GM21390 (cell line): ENCODE results near the gene FAM163A.

Experiments
- ATAC-seq: cut with Tn5 transposase; IDR thresholded peaks from one replicate; pipeline ENCODE4 v1.9.1; 2021; ENCODE audit not compliant: unreplicated experiment

The FAM163A gene

DNA sequence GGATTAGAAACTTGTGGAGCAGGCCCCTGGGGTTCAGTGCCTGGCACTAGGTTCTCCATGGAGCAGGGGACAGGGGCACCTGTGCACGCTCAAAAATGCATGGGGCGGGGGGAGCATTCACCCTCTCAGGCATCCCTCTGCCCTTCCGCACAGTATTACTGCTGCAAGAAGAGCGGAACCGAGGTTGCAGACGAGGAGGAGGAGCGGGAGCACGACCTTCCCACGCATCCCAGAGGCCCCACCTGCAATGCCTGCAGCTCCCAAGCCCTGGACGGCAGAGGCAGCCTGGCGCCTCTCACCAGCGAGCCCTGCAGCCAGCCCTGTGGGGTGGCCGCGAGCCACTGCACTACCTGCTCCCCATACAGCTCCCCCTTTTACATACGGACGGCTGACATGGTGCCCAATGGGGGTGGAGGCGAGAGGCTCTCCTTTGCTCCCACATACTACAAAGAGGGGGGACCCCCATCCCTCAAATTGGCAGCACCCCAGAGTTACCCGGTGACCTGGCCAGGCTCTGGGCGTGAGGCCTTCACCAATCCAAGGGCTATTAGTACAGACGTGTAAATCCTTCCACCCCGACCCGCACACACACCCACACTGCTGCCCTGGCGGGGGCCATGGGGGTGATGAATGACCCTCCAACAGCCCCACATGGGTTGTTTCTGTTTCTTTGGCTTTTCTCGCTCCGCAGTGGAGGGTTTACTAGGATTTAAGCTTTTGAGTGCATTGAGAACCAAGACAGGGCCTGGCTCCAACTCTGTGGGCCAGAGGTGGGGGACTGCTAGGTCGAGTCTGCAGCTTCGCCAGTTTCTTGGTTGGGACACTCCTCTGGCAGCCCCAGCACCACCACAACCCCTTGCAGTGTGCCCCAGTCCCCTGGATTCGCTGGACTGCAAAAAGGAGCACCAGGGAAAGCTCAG is 70.8 kb downstream of the FAM163A start:
- no peak for ATAC-seq

DNA sequence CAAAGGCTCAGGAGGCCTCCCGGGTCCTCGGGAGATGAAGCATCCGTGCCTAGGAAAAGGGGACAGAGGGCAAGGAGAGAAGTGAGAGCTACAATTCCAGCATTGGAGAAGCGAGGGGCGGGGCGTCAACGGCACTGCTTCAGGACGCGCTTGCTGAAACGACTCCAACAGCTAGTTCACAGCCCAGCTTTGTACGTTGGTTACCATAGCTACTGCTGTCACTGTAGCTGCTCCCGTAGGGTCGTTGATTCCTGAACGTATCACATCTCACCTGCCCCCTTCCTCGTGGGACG is 71.4 kb downstream of the FAM163A start:
- no peak for ATAC-seq

DNA sequence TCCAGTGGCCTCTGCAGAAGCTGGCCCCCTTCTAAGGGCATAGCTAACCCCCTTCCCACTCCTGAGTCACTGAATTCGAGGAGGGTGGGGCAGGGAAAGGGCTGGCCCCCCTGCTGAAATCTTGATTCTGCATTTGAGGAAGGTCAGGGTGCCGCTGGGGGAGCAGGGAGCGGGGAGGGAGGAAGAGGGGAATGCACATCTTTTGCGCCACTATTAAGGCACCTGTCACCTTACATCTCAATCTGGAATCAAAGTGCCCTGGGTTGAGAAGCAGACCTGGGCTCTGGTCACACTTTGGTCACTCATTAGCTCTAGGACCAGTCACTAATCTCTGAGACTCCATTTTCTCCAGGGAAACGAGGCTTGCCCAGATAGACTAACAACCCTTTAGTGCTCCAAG is 72.5 kb downstream of the FAM163A start:
- no peak for ATAC-seq

DNA sequence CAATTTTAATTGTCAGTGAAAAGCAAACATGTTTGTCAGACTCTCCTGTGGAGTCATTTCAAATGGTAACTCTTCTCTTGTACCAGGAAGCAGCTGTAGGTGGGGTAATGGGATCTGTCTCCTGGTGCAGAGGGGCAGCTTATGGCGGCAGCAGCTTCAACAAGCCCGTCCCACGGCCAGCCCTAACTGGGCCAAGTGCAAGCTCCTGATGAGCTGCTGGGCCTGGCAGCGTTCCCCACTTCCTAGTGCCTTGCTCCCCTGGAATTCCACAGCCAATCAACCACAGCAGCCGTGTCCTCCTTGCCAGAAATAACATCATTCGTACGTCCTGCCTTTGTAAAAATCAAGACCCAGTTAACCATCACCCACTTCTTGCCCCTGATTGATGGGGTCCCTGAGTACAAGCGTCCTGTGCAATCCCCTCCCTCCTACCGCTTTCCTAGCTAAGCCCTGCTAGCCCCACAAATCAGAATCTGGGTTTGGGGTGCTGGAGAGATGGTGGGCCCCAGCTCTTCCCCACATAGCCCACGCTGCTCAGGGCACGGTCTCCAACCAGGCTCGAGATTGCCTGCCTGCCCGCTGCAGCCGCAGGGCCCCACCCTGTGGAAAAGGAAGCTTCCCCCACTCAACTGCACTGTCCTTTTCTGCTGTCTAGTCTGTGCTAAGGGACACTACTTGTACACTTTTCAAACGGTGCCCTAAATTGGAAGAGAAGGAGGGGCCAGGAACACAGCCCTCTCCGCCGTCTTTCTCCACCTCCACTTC is 73.3 kb downstream of the FAM163A start:
- ATAC-seq: no peak

DNA sequence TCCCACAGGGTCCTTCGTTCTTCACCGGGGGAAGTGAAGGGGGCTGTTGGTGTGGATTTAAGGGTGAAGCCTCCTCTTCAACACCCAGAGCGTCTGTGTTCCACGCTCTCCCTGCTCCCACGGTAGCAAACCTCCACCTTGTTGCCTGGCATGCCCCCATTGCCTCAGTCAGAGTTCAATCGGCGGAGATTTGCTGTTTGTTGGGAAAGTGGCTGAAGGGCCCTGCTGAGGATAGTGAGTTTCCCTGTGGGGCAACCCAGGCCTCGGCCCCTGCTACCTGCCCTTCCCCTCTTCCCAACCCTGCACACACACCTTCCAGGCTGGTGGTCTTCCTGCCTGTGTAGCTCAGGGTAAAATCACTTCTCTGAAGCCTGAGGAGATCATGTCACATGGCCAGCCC is 74.0 kb downstream of the FAM163A start:
- no peak for ATAC-seq

DNA sequence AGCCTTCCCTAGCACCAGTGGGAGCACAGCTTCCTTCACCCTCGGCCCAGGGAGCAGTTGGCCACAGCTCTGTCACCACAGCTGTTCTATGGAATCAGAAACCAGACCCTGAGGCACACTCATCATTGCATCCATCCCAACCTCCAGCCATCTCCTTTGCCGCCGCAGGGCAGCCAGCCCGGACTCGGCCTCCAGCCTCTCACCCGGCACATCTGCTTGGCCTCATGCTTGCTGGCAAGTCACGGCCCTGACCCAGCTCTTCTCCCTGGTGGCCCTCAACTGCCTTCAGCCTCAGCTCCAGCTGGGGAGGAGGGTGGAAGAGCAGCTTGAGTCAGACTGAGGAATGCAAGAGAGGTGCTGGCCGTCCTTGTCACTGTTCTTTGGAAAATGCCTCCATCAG is 74.7 kb downstream of the FAM163A start:
- no peak for ATAC-seq

DNA sequence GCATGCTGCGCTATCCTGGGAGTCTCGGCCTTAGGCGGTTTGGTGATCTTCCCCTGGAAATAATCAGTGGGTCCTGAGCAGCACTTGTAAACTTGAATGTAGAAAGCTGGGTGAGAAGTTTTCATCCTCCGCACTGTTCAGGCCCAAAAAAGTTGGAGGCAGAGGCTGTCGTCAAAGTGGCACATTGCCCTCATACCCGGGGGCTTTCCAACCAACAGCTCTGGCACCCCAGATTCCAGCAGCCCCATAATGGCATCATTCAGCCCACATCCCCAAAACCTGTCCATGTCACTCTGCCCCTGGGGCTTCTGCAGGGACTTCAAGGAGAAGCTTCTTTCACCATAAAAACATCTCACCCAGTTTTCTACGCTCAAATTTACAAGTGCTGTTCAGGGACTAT is 75.2 kb downstream of the FAM163A start:
- ATAC-seq: no peak

DNA sequence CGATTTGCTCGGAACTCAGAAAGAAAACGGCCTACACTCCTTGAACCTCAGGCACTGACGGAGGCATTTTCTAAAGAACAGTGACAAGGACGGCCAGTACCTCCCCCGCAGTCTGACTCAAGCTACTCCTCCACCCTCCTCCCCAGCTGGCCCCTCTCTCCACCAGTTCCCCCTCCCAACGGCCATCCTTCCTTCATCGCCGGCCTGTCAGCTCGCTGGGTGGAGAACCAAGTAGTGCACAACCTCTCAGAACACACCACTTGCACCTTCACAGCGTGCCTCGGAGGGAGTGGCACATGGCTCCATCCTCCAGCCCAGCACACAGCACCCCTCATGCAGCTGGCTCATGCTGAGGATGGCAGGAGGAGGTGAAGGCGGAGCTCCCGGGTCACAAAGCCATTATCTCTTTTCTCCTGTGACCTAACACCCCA is 75.7 kb downstream of the FAM163A start:
- ATAC-seq: no peak

DNA sequence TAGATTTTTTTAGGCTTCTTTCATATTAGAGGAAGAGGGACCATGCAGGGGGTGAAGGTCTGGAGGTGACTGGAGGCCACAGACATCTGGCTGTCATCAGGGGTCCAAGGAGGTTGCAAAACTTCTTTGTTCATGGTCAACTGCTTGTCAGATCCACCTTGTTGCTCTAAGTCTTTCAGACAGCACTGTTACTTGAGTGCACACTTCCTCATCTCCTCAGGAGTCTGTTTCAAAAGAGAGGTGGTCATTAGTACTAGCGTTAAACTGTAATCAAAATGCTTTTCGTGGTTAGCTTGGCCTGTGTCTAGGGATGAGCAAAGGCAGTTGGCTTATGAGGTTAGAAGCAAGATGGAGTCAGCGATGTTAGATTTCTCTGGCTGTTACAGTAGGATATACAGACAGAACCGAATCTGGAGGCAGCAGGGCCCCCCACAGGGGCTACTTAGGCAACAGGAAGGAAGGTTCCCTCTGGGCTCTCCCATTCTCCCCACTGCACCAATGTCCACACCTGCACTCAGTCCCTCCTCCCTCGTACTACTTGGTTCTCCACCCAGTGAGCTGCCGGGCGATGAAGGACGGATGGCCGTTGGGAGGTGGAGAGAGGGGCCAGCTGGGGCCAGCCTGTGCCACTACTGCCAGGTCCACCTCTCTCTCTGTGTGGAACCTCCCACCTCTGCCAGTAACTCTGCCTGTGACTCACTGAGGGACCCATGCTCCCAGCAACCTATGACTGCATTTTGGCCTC is 77.3 kb downstream of the FAM163A start:
- ATAC-seq: no peak

DNA sequence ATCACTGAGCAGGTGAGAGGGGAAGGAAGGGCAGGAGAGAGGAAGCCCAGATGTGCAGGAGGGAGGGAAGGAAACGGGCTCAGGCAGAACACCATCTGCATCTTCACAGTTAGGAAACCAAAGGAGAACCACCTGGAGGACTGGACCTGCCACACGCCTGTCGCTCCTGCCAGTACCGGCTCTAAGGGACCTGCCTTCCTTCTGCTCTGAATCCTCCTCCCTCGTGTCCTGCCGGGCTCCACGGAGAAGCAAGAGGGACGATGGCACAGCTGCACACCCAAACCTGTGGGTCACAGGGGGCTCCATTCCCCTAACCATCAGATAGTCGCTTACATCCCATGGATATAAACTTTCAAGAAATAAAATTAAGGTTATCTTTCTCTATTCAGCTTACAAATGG is 78.4 kb downstream of the FAM163A start:
- ATAC-seq: no peak

DNA sequence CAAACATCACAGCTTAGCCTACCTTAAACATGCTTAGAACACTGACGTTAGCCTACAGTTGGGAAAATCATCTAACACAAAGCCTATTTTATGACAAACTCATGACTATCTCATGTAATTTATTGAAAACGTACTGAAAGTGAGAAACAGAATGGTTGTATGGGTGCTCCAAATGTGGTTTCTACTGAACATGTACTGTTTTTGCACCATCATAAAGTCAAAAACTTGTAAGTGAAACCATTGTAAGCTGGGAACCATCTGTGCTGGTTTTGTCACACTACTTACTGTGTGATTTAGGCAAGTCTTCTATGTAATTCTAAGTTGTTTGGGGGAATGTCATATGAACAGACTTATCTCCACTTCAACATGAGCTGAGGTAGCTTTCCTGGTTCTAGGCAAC is 79.0 kb downstream of the FAM163A start:
- no peak for ATAC-seq

DNA sequence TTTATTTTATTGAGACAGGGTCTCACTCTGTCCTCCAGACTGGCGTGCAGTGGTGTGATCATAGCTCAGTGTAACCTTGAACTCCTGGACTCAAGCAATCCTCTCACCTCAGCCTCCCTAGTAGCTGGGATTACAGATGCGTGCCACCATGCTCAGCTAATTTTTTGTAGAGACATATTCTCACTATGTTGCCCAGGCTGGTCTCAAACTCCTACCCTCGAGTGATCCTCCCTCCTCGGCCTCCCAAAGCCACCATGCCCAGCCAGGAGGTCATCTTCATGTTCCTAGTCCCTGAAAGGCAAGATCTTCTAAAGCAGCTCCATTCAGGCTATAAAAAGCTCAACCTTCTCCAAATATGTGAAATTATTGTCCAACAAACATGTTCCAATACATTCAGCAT is 80.6 kb downstream of the FAM163A start:
- no peak for ATAC-seq

DNA sequence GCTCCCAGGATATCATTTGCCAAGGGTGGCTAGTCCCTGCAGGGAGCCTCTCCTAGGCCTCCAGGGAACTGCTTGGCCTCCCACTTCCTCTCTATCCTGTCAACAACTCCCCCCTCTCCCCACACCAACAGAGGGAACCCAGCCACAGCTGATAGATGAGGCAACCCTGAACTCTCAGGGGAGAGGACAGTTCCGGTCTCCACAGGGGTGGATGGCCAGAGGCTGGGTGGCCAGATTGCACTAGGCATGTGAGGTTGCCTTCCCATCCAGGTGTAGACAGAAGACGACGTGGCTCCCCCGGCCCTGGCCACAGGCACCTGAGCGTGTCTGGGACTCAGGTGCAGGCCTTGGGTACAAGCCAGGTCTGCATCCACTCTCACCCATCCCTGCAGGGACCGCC is 81.2 kb downstream of the FAM163A start:
- no peak for ATAC-seq

DNA sequence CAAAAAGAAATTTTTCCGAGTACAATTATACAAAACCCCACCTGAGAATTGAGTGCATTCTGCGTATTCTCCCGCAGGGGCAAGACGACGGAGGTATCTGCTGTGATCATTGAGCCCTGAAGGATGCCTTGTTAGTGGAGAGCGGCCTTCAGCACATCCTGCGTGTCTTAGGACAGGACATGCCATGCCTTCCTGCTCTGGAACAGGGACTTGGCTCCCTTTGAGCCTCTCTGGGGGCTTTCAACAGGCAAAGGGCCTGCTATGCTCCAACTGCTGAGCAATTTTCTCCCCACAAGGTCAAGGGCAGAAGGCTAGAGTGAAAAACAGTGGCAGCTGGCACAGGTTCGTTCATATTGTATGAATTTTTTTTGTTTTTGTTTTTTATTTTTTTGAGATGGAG is 82.1 kb downstream of the FAM163A start:
- ATAC-seq: no peak

DNA sequence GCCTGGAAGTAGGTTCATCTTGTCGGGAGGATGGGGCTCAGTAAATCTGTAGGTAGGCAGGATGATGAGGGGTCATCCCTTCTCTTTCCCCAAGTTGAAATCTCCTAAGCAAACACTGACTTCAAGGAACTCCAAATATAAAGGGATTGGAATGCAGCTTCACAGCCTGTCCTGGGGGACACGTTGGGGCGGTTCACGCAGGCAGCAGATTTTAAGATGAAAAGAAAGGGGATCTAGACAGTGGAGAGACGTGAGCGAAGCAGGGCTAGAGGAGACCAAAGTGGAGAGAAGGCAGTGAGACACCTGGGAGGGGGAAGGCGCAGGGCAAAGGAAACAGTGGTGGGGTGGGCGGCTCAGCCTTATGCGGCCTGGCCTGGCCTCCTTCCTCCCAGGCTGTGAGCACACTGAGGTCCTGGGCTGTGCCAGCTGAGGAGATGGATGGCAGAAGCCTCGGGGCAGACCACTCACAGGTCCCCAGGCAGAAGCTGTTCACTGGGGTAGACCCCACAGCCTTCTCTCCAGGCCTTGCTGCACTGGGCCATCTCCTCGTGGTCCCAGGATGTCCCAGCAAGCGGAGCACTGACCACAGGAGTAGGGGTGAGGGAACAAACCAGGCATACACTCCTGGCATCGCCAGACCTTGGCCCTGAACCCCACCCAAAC is 82.8 kb downstream of the FAM163A start:
- no peak for ATAC-seq

DNA sequence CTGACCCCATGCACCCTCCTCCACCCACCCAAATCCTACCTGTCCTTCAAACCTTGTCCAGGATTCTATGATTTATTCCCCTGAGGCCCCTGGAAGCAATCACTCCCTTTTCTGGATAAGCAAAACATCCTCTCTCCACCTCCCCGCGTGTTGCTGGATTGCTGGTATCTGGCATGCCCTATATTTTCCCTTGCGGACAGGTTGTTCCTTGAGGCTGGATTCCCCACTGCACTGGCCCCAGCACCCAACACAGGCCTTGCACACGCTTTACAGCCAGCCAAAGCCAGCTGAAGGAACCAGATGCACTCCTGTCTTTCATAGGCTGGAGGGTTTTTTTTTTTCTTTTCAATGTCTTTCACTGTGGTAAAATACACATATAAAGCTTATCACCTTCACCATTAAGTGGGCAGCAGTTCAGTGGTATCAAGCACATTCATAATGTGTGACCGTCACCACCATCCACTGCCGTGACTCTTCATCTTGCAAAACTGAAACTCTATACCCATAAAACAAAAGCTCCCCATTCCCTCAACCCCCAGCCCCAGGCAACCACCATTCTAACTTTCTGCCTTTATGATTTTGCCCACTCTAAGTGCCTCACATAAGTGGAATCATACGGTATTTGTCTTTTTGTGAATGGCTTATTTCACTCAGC is 83.7 kb downstream of the FAM163A start:
- no peak for ATAC-seq

DNA sequence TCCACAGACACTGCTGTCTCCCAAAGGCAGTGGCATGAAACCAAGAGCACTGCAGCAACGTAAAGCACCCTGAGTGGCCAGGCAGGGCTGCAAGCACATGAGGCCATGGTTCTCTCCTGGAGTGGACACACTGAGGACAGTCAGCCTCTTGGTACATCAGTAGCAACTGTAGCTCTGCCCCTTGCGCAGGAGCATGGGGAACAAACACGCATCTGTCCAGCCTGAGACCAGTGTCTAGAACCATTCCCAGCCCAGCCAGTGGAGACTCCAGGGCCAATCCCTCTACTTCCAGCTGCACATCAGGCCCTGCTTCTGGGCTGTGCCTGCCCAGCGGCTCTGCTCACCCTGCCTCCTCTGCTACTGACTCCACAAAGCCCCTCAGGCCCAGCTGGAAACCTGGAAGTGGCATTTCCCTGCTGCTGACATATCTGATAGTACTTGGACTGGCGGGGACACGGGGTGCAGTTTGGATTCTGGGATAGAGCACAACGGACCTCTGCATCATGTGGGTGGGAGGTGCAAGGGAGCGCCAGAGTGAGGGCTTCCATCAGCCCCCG is 85.5 kb downstream of the FAM163A start:
- ATAC-seq: no peak

DNA sequence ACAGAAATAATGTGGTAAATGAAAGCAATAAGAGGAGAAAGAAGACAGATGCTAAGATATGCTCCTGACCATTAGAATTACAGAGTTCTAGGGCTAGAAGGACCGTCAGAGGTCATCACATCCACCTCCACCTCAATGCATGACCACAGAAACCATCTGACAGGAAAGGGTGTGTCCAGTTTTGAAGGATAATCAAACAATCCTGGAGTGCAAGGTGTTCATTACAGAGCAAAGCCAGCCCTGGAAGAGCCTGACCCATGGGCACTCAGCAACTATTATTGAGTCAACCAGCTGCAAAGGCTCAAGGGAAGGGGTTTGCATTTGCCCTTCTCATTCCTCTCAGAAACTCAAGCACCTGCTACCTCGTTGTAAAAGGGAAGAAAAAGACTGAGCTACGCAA is 88.1 kb downstream of the FAM163A start:
- ATAC-seq: no peak

DNA sequence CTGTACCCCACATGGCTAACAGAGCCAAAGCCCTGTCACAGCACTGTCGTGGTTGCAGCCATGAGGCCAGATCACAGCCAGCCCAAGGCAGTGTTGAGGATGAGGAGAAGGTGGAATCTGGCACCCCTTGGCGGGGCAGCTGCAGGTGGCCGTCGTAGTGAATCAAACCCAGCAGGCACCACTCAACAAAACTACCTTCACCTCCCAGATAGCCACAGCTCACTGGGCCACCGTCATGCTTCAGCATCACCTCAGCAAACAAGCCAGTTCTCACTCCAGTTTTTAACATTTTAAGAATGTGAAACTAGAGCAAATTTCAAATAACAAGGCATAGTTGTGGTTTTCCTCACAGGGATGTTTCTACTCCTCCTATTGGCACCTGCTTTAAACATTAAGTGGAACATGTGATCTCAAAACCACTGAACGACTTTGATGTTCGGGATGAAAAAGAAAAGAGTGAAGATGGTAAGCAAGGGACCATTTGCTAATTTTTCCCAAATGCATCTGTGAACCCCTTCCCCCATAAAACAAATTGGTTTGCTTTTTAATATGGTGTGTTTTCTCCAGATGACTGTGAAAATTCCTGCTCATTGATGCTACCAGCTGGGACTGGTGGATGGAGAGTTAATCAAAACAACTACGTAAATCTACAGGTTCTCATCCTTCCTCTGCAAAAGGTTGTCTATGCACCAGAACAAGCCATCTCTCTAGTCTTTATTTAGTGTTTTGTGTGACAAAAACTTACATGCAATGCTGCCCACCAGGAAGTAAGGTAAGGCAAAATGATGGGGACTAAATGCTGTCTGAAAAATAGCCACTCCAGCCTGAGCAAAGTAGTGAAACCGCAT is 89.0 kb downstream of the FAM163A start:
- no peak for ATAC-seq
